HCT116 (cell line): Measurements from ENCODE around the gene SOD3. TPM values are rescaled to one million over a fixed set of nuclear protein-coding genes. Genes with fewer than 3 reads are reported as not detected.

Experiments used
- ATAC-seq: fragments of 200-7000 bp; cut with Tn5 transposase; 2 replicates; pipeline ENCODE4 v1.9.1; 2020; ENCODE audit warnings: mild to moderate bottlenecking, moderate library complexity
- BruUV-seq: library from RNA; stranded (reverse); fragments of 400-500 nt; replicated peaks from 2 replicates; lab custom pipeline; 2021; lab: Mats Ljungman, UMichigan
- CTCF ChIA-PET: fragments of 300-600 bp; sonication (Branson Sonifier 250); formaldehyde crosslinking; loops from one replicate; lab custom pipeline; 2021; ENCODE audit warnings: antibody characterized with exemption; lab: Charles Lee
- POLR2A ChIA-PET: fragments of 300-600, 350-600 bp; sonication (Branson Sonifier 250); formaldehyde crosslinking; loops from one replicate; lab custom pipeline; 2021; ENCODE audit warnings: antibody characterized with exemption; lab: Charles Lee
- RAD21 ChIA-PET, 2 experiments: fragments of 300-600 bp; sonication (Branson Sonifier 250); formaldehyde crosslinking; loops; one replicate each; lab custom pipeline; 2023; ENCODE audit warnings: low total read pairs in 2 of 2; ENCODE audit not compliant: uncharacterized antibody in 2 of 2, unreplicated experiment in 2 of 2, low non-redundant PET in 1 of 2; lab: Charles Lee
- DNase-seq: peaks from one replicate; pipeline ENCODE4 v3.0.0-alpha.2; 2010; ENCODE audit warnings: low read depth, low spot score
- H2AFZ ChIP-seq: fragments of 200-600 bp; shearing (Covaris generic), sonication (generic); 2 replicates; pipeline ENCODE4 v1.6.1; 2017; ENCODE audit warnings: low read depth, mixed run types, mixed read lengths, antibody characterized with exemption, low read length; ENCODE audit not compliant: poor library complexity, severe bottlenecking
- H3K27ac ChIP-seq: 2 replicates; pipeline ENCODE4 v1.5.1; 2012; ENCODE audit warnings: low read depth, low read length
- H3K27me3 ChIP-seq: fragments of 200-600 bp; sonication (generic); 2 replicates; pipeline ENCODE4 v1.6.1; 2016; ENCODE audit warnings: mixed run types, low read length, mixed read lengths; ENCODE audit not compliant: insufficient read depth
- H3K36me3 ChIP-seq, 2 experiments: fragments of 200-500 bp in 1 of 2; fragments of 200-600 bp in 1 of 2; sonication (Bioruptor generic) in 1 of 2; sonication (generic) in 1 of 2; 2 replicates each; pipeline versions ENCODE4 v1.5.1 to v1.6.1; 2014 to 2016; ENCODE audit warnings: low read length in 2 of 2, inconsistent platforms in 1 of 2, mixed read lengths in 1 of 2, mixed run types in 1 of 2; ENCODE audit not compliant: insufficient read depth in 2 of 2, control insufficient read depth in 1 of 2
- H3K4me1 ChIP-seq, 2 experiments: fragments of 200-600 bp in 1 of 2; sonication (generic) in 1 of 2; 2 replicates each; pipeline versions ENCODE4 v1.5.1 to v1.6.1; 2012 to 2017; ENCODE audit warnings: low read length in 2 of 2, inconsistent platforms in 1 of 2, mild to moderate bottlenecking in 1 of 2, mixed read lengths in 1 of 2, mixed run types in 1 of 2, moderate library complexity in 1 of 2; ENCODE audit not compliant: insufficient read depth in 2 of 2, control insufficient read depth in 1 of 2
- H3K4me2 ChIP-seq: fragments of 200-600 bp; sonication (generic); 2 replicates; pipeline ENCODE4 v1.6.1; 2017; ENCODE audit warnings: mixed run types, low read length, mixed read lengths
- H3K4me3 ChIP-seq, 2 experiments: fragments of 200-600 bp in 1 of 2; sonication (generic) in 1 of 2; replicated peaks in 1 of 2; 2 replicates each; pipeline ENCODE4 v1.5.1; 2011 to 2016; ENCODE audit warnings: low read length in 2 of 2, control low read depth in 1 of 2, low read depth in 1 of 2, mild to moderate bottlenecking in 1 of 2, mixed read lengths in 1 of 2, mixed run types in 1 of 2
- H3K79me2 ChIP-seq: fragments of 200-600 bp; sonication (generic); 2 replicates; pipeline ENCODE4 v1.6.1; 2017; ENCODE audit warnings: mild to moderate bottlenecking, mixed run types, low read length, moderate library complexity, mixed read lengths; ENCODE audit not compliant: insufficient read depth
- H3K9ac ChIP-seq: fragments of 200-600 bp; sonication (generic); 2 replicates; pipeline ENCODE4 v1.6.1; 2016; ENCODE audit warnings: low read length, mixed read lengths
- H3K9me2 ChIP-seq: fragments of 200-600 bp; sonication (generic), shearing (Covaris generic); 2 replicates; pipeline ENCODE4 v1.6.1; 2017; ENCODE audit warnings: mixed run types, mild to moderate bottlenecking, moderate library complexity; ENCODE audit not compliant: insufficient read depth
- H3K9me3 ChIP-seq, 2 experiments: fragments of 200-500 bp in 1 of 2; fragments of 200-600 bp in 1 of 2; sonication (Bioruptor generic) in 1 of 2; sonication (generic) in 1 of 2; 2 replicates each; pipeline ENCODE4 v1.6.1; 2014 to 2017; ENCODE audit warnings: low read length in 2 of 2, mixed read lengths in 2 of 2, inconsistent platforms in 1 of 2, low read depth in 1 of 2, mild to moderate bottlenecking in 1 of 2, mixed run types in 1 of 2, moderate library complexity in 1 of 2; ENCODE audit not compliant: control insufficient read depth in 1 of 2, insufficient read depth in 1 of 2
- H4K20me1 ChIP-seq: fragments of 200-600 bp; sonication (generic), shearing (Covaris generic); 2 replicates; pipeline ENCODE4 v1.6.1; 2017; ENCODE audit warnings: mixed run types, mild to moderate bottlenecking, moderate library complexity; ENCODE audit not compliant: insufficient read depth
- ATF3 ChIP-seq: IDR thresholded peaks from 2 replicates; pipeline ENCODE4 v1.6.1; 2012
- CBX3 ChIP-seq: IDR thresholded peaks from 2 replicates; pipeline ENCODE4 v1.6.1; 2012; ENCODE audit warnings: low read depth
- CEBPB ChIP-seq: IDR thresholded peaks from 2 replicates; pipeline ENCODE4 v1.6.1; 2012; ENCODE audit warnings: low read depth
- CTCF ChIP-seq, 3 experiments: fragments of 200-600 bp in 1 of 3; sonication (generic) in 1 of 3; IDR thresholded peaks in 2 of 3; conservative IDR thresholded peaks in 1 of 3; 2 replicates each; pipeline ENCODE4 v1.5.1; 2012 to 2017; ENCODE audit warnings: low read depth in 2 of 3, low read length in 2 of 3, antibody characterized with exemption in 1 of 3, borderline replicate concordance in 1 of 3, control low read depth in 1 of 3, mild to moderate bottlenecking in 1 of 3, mixed read lengths in 1 of 3, mixed run types in 1 of 3, moderate library complexity in 1 of 3; ENCODE audit not compliant: insufficient read depth in 1 of 3
- ELF1 ChIP-seq: IDR thresholded peaks from 2 replicates; pipeline ENCODE4 v1.6.1; 2012; ENCODE audit warnings: low read depth, borderline replicate concordance
- EZH2 ChIP-seq: fragments of 200-600 bp; sonication (generic); IDR thresholded peaks from 2 replicates; pipeline ENCODE4 v1.6.1; 2017; ENCODE audit warnings: antibody characterized with exemption, mixed run types
- FOSL1 ChIP-seq: IDR thresholded peaks from 2 replicates; pipeline ENCODE4 v1.6.1; 2012; ENCODE audit warnings: low read depth
- RAD21 ChIP-seq: IDR thresholded peaks from 2 replicates; pipeline ENCODE4 v1.6.1; 2012; ENCODE audit warnings: low read depth, mild to moderate bottlenecking
- REST ChIP-seq: IDR thresholded peaks from 2 replicates; pipeline ENCODE4 v1.6.1; 2012; ENCODE audit warnings: low read depth
- SIN3A ChIP-seq: IDR thresholded peaks from 2 replicates; pipeline ENCODE4 v1.6.1; 2012; ENCODE audit warnings: low read depth
- SRF ChIP-seq: IDR thresholded peaks from 2 replicates; pipeline ENCODE4 v1.6.1; 2012; ENCODE audit warnings: low read depth
- TCF7L2 ChIP-seq: IDR thresholded peaks from 2 replicates; pipeline ENCODE4 v1.7.0; 2011; ENCODE audit warnings: borderline replicate concordance, inconsistent platforms; ENCODE audit not compliant: insufficient read depth, insufficient read length; ENCODE audit errors: extremely low read depth
- ZFX ChIP-seq: fragments of 450-650 bp; IDR thresholded peaks from 2 replicates; pipeline ENCODE4 v1.6.1; 2017
- intact Hi-C: fragments of 100-400 bp; cut with micrococcal nuclease; formaldehyde crosslinking; loops from 2 replicates; pipeline ENCODE4 v1.10.0; 2022
- total RNA-seq: library from RNA; stranded (reverse); gene quantifications from one replicate; pipeline ENCODE4 v1.2.1, GENCODE V29; 2021; ENCODE audit not compliant: unreplicated experiment
- TF ChIP-seq, protein P1 (sequence below): IDR thresholded peaks from 2 replicates; pipeline ENCODE4 v1.6.1; 2012

Gene SOD3
- total RNA-seq, 1 experiment from 2014 or later, result 0.25 TPM

DNA sequence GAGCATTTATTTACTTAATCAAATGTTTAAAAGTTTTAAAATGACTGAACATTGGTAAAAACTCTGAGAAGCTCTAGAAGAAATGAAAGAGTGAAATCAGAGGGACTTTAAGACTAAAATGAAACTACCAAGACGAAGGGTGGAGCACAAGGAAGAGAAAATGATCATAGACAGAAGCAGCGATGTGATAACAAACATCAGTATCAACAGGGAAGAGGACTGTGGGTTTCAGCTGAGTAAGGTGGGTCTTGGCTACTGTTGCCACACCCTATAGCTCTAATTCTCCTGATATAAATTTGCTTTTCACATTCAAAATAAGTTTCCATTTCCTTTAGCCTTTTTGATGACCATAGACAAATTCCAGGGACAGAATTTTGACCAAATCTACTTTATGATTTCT, 18.4 kb downstream of the SOD3 start:
- ChIA-PET CTCF (no interaction called here), RAD21 (no interaction called here), POLR2A (no interaction called here)
- no peak for ATAC-seq
- no peaks in the 10 kb centered on the region for H3K27me3 ChIP-seq
- no TSS peak for BruUV-seq
- no peaks in the 10 kb centered on the region for H3K9me2 ChIP-seq
- no peak overlapping the region for H3K9ac ChIP-seq
- no peak overlapping the region for H3K27ac ChIP-seq
- no peaks in the 10 kb centered on the region for H3K4me1 ChIP-seq
- no peaks in the 10 kb centered on the region for H3K79me2 ChIP-seq
- TF ChIP-seq ELF1 (no peak), SIN3A (no peak), CBX3 (no peak), RAD21 (no peak)
- H3K4me3 ChIP-seq, result no peak overlapping the region
- no peaks in the 10 kb centered on the region for H3K9me3 ChIP-seq
- H4K20me1 ChIP-seq, result no peaks in the 10 kb centered on the region
- no peak overlapping the region for H2AFZ ChIP-seq
- no peak for DNase-seq
- intact Hi-C loops, result no loop called here
- H3K4me2 ChIP-seq, result no peak overlapping the region
- no peaks in the 10 kb centered on the region for H3K36me3 ChIP-seq

- POLR2A ChIA-PET, result no interaction called here
- TF ChIP-seq FOSL1 (no peak), CTCF (IDR thresholded peaks at IDR 0.05 in 2 of 3, conservative IDR thresholded peaks at IDR 0.05 in 1 of 3; ENCODE audit: borderline replicate concordance in 1 of 3, insufficient read depth in 1 of 3, low read depth in 2 of 3, low read length in 2 of 3) (no peak), ATF3 (no peak), CBX3 (no peak), EZH2 (no peak), ELF1 (no peak), RAD21 (no peak), SRF (no peak), ZFX (no peak), CEBPB (no peak), TCF7L2 (no peak), REST (no peak)
- TF ChIP-seq, protein P1, sequence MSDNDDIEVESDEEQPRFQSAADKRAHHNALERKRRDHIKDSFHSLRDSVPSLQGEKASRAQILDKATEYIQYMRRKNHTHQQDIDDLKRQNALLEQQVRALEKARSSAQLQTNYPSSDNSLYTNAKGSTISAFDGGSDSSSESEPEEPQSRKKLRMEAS, result no peak
- Histone ChIP-seq H3K4me3 (no peak overlapping the region), H3K9me2 (no peaks in the 10 kb centered on the region), H3K27me3 (no peaks in the 10 kb centered on the region), H3K9ac (no peak overlapping the region), H2AFZ (no peak overlapping the region), H3K4me1 (no peaks in the 10 kb centered on the region), H3K4me2 (no peak overlapping the region), H3K79me2 (no peaks in the 10 kb centered on the region), H3K36me3 (no peaks in the 10 kb centered on the region), H3K9me3 (no peaks in the 10 kb centered on the region), H3K27ac (no peak overlapping the region), H4K20me1 (no peaks in the 10 kb centered on the region)
- BruUV-seq, result no TSS peak
- ATAC-seq, result no peak
- intact Hi-C loops, result no loop called here
- RAD21 ChIA-PET, result no interaction called here
- no peak for DNase-seq
- CTCF ChIA-PET, result no interaction called here
Measured at GRCh38 chr4:24816797-24817196, 21.4 kb downstream of the SOD3 start.
